HepG2 (cell line): ENCODE measurements around the gene LRRN2. TPM values are rescaled to one million over a fixed set of nuclear protein-coding genes. Genes with fewer than 3 reads are reported as not detected.

Source experiments
- ATAC-seq: fragments of 200-7000 bp; cut with Tn5 transposase; 3 replicates; pipeline ENCODE4 v1.9.1; 2020; ENCODE audit warnings: mild to moderate bottlenecking, moderate library complexity
- BruUV-seq: library from RNA; stranded (reverse); fragments of 400-500 nt; replicated peaks from 2 replicates; lab custom pipeline; 2021; lab: Mats Ljungman, UMichigan
- CTCF ChIA-PET: fragments of 300-600 bp; formaldehyde crosslinking; extraction: SDS; loops from one replicate; lab custom pipeline; 2021; ENCODE audit warnings: low total read pairs, inconsistent platforms, low intra/inter-chr PET ratio; lab: Yijun Ruan, JAX
- POLR2A ChIA-PET: fragments of 350-600 bp; sonication (Branson Sonifier 250); formaldehyde crosslinking; loops from one replicate; lab custom pipeline; 2020; ENCODE audit warnings: antibody characterized with exemption, inconsistent platforms; lab: Yijun Ruan, JAX
- DNase-seq: peaks from one replicate; pipeline ENCODE4 v3.0.0-alpha.2; 2015; ENCODE audit warnings: low spot score
- FAIRE-seq: peaks from 3 replicates; lab custom pipeline; 2011; peaks lifted over from hg19 to GRCh38; lab: Jason Lieb, UNC
- H2AFZ ChIP-seq: one replicate; pipeline ENCODE4 v1.6.1; 2011; ENCODE audit warnings: low read length, inconsistent platforms
- H3K27ac ChIP-seq: fragments of 300-600 bp; 3 replicates; pipeline ENCODE4 v1.8.0; 2011; ENCODE audit warnings: mixed run types, mild to moderate bottlenecking, mixed read lengths, low read length, inconsistent platforms; ENCODE audit not compliant: insufficient read depth; ENCODE audit errors: extremely low read length
- H3K27me3 ChIP-seq, 2 experiments: fragments of 200-600 bp in 1 of 2; 2 replicates in 1 of 2; 3 replicates in 1 of 2; pipeline versions ENCODE4 v1.6.0 to v1.8.0; 2011; ENCODE audit warnings: low read length in 2 of 2, mild to moderate bottlenecking in 2 of 2, moderate library complexity in 2 of 2, inconsistent platforms in 1 of 2; ENCODE audit not compliant: insufficient read depth in 2 of 2, control insufficient read depth in 1 of 2
- H3K36me3 ChIP-seq, 2 experiments: fragments of 200-600 bp in 1 of 2; replicated peaks in 1 of 2; 2 replicates in 1 of 2; 3 replicates in 1 of 2; pipeline versions ENCODE4 v1.5.1 to v1.8.0; 2011; ENCODE audit warnings: low read length in 2 of 2, inconsistent platforms in 1 of 2; ENCODE audit not compliant: insufficient read depth in 2 of 2, control insufficient read depth in 1 of 2
- H3K4me1 ChIP-seq: 2 replicates; pipeline ENCODE4 v1.5.1; 2012; ENCODE audit warnings: low read length, inconsistent platforms; ENCODE audit not compliant: insufficient read depth
- H3K4me2 ChIP-seq: 2 replicates; pipeline ENCODE4 v1.6.0; 2011; ENCODE audit warnings: low read depth, low read length, inconsistent platforms
- H3K4me3 ChIP-seq, 3 experiments: fragments of 200-600 bp in 1 of 3; sonication (generic), shearing (Covaris generic) in 1 of 3; replicated peaks in 1 of 3; 2 replicates each; pipeline ENCODE4 v1.5.1; 2011 to 2016; ENCODE audit warnings: low read length in 3 of 3, inconsistent platforms in 2 of 3, low read depth in 2 of 3, mild to moderate bottlenecking in 2 of 3, control low read depth in 1 of 3, mixed read lengths in 1 of 3; ENCODE audit not compliant: insufficient read depth in 1 of 3
- H3K79me2 ChIP-seq: one replicate; pipeline ENCODE4 v1.6.1; 2011; ENCODE audit warnings: low read length, inconsistent platforms; ENCODE audit not compliant: insufficient read depth
- H3K9ac ChIP-seq: 2 replicates; pipeline ENCODE4 v1.6.0; 2011; ENCODE audit warnings: mild to moderate bottlenecking, low read depth, low read length, inconsistent platforms; ENCODE audit not compliant: insufficient read depth
- H3K9me3 ChIP-seq: 2 replicates; pipeline ENCODE4 v1.5.1; 2012; ENCODE audit warnings: mild to moderate bottlenecking, low read length
- H4K20me1 ChIP-seq: 2 replicates; pipeline ENCODE4 v1.6.0; 2011; ENCODE audit warnings: inconsistent platforms, mild to moderate bottlenecking, low read length, moderate library complexity; ENCODE audit not compliant: insufficient read depth
- GZF1 ChIP-seq: sonication (generic); formaldehyde crosslinking; IDR thresholded peaks from 2 replicates; pipeline ENCODE4 v1.5.1; 2020; ENCODE audit warnings: mild to moderate bottlenecking, missing genetic modification reagents
- HNRNPH1 ChIP-seq: fragments of 200-400 bp; formaldehyde crosslinking; optimal IDR thresholded peaks from 2 replicates; pipeline ENCODE3; 2017; ENCODE audit warnings: mild to moderate bottlenecking, low read depth, low read length
- KAT8 ChIP-seq: IDR thresholded peaks from 2 replicates; pipeline ENCODE4 v1.6.1; 2016; ENCODE audit warnings: missing genetic modification reagents, missing compliant biosample characterization
- MATR3 ChIP-seq: sonication (generic); formaldehyde crosslinking; IDR thresholded peaks from 2 replicates; pipeline ENCODE4 v1.4.0; 2020; ENCODE audit warnings: missing genetic modification reagents
- MYNN ChIP-seq: sonication (generic); formaldehyde crosslinking; IDR thresholded peaks from 2 replicates; pipeline ENCODE4 v1.4.0; 2020; ENCODE audit warnings: mild to moderate bottlenecking, low read depth, missing genetic modification reagents
- RAD51 ChIP-seq: fragments of 450-650 bp; IDR thresholded peaks from 2 replicates; pipeline ENCODE4 v1.6.1; 2016; ENCODE audit warnings: borderline replicate concordance
- RBM39 ChIP-seq: fragments of 200-400 bp; formaldehyde crosslinking; IDR thresholded peaks from one replicate; pipeline ENCODE4 v1.6.1; 2018; ENCODE audit warnings: antibody characterized with exemption, mild to moderate bottlenecking, low read depth, low read length; ENCODE audit not compliant: poor library complexity, severe bottlenecking
- RORA ChIP-seq: sonication (generic); formaldehyde crosslinking; IDR thresholded peaks from 2 replicates; pipeline ENCODE4 v1.5.0; 2020; ENCODE audit warnings: mild to moderate bottlenecking, missing genetic modification reagents, moderate library complexity
- SAFB2 ChIP-seq: sonication (generic); formaldehyde crosslinking; IDR thresholded peaks from 2 replicates; pipeline ENCODE4 v1.5.1; 2020; ENCODE audit warnings: missing genetic modification reagents, low read depth, mild to moderate bottlenecking, borderline replicate concordance
- SMYD3 ChIP-seq: sonication (generic); formaldehyde crosslinking; IDR thresholded peaks from 2 replicates; pipeline ENCODE4 v1.8.1; 2023; ENCODE audit warnings: mild to moderate bottlenecking, missing genetic modification reagents
- TGIF2 ChIP-seq: IDR thresholded peaks from 2 replicates; pipeline ENCODE4 v1.6.1; 2016; ENCODE audit warnings: control low read depth, missing compliant biosample characterization
- ZFP62 ChIP-seq: sonication (generic); formaldehyde crosslinking; IDR thresholded peaks from 2 replicates; pipeline ENCODE4 v1.4.0; 2020; ENCODE audit warnings: missing genetic modification reagents
- ZNF713 ChIP-seq: sonication (generic); formaldehyde crosslinking; IDR thresholded peaks from 2 replicates; pipeline ENCODE4 v1.4.0; 2020; ENCODE audit warnings: mild to moderate bottlenecking, missing genetic modification reagents
- ZNF775 ChIP-seq: sonication (generic); formaldehyde crosslinking; IDR thresholded peaks from 2 replicates; pipeline ENCODE4 v1.4.0; 2020; ENCODE audit warnings: missing genetic modification reagents, mild to moderate bottlenecking, moderate library complexity, borderline replicate concordance
- WGBS: methylation state at CpG from one replicate; pipeline ENCODE4 v1.1.6; 2017; ENCODE audit warnings: low lambda C conversion rate; 5-methylcytosine and 5-hydroxymethylcytosine counted together
- in situ Hi-C: cut with HindIII; loops from 2 replicates; pipeline ENCODE4 v1.10.0; 2017; ENCODE audit warnings: low pct_unique_long_range_greater_than_20kb; ENCODE audit not compliant: extremely low pct_ligation_motif_present
- intact Hi-C: fragments of 100-400 bp; cut with micrococcal nuclease; formaldehyde crosslinking; loops from one replicate; pipeline ENCODE4 v1.10.0; 2022; ENCODE audit not compliant: unreplicated experiment
- polyA plus RNA-seq, 8 experiments: library from polyadenylated mRNA; depleted of rRNA in 3 of 8; stranded (reverse) in 7 of 8; unstranded in 1 of 8; fragments of >200 nt; fragmentation: Illumina TruSeq in 4 of 8; extraction: Trizol in 4 of 8; gene quantifications; 2 replicates each; pipeline versions ENCODE4 v1.2.1 to v1.2.3, GENCODE V29; 2011 to 2016; ENCODE audit warnings: low read depth in 4 of 8, missing spikeins in 1 of 8, mixed read lengths in 1 of 8; ENCODE audit not compliant: insufficient read depth in 1 of 8
- total RNA-seq, 5 experiments: library from RNA; depleted of rRNA; stranded (reverse); fragments of >200 nt; fragmentation: Illumina TruSeq; extraction: Trizol; gene quantifications; 2 replicates each; pipeline ENCODE4 v1.2.3, GENCODE V29; 2016; ENCODE audit warnings: low read depth in 1 of 5
- TF ChIP-seq, protein P1 (sequence below), 2 experiments: sonication (generic) in 1 of 2; formaldehyde crosslinking in 1 of 2; IDR thresholded peaks; 2 replicates each; pipeline versions ENCODE4 v1.4.0 to v1.6.1; 2018 to 2020; ENCODE audit warnings: missing genetic modification reagents in 2 of 2, borderline replicate concordance in 1 of 2, low read depth in 1 of 2, mild to moderate bottlenecking in 1 of 2, missing biosample characterization in 1 of 2
- TF ChIP-seq, protein P2 (sequence below): sonication (generic); formaldehyde crosslinking; IDR thresholded peaks from 2 replicates; pipeline ENCODE4 v1.4.0; 2020; ENCODE audit warnings: mild to moderate bottlenecking, missing genetic modification reagents

LRRN2 gene
- total and polyA plus RNA-seq, 2 of the 13 experiments (the other 11 are each of a cell fraction or from before 2014, with no cell fraction given) = not detected

DNA sequence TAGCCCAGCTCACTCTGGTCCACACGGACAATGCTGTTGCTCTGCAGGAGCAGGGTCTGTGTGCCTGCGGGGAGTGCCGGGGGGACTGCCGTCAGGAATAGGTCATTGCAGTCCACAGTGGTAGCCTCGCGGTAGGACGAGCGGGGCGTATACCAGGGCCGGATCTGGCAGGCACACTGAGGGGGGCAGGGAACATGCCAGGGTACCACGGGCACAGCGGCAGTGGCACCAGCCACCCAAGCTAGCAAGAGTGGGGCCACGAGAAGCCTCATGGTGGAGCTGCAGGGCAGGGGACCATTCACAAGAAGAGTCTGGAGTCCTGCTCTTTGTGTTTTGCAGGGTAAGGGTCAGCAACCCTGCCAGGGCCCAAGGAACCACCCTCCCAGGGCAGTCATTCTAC is 65.8 kb downstream of the LRRN2 start:
- Histone ChIP-seq H3K36me3 (no peaks in the 10 kb centered on the region), H3K27me3 (peaks cover 9 to 52% of the 10 kb centered on the region in 2 experiments), H4K20me1 (no peaks in the 10 kb centered on the region), H2AFZ (no peak overlapping the region), H3K9ac (no peak overlapping the region), H3K4me2 (no peak overlapping the region), H3K4me1 (peaks cover 20% of the 10 kb centered on the region), H3K27ac (no peak overlapping the region), H3K9me3 (no peaks in the 10 kb centered on the region), H3K79me2 (no peaks in the 10 kb centered on the region), H3K4me3 (no peak overlapping the region)
- no peak for TF ChIP-seq MATR3 (CRISPR knock-in tag)
- no peak for TF ChIP-seq RBM39
- TF ChIP-seq SAFB2 (CRISPR knock-in tag) = no peak
- TF ChIP-seq TGIF2 (CRISPR knock-in tag) = no peak
- TF ChIP-seq SMYD3 (CRISPR knock-in tag) = no peak
- TF ChIP-seq GZF1 (CRISPR knock-in tag) = no peak
- TF ChIP-seq, protein P1, sequence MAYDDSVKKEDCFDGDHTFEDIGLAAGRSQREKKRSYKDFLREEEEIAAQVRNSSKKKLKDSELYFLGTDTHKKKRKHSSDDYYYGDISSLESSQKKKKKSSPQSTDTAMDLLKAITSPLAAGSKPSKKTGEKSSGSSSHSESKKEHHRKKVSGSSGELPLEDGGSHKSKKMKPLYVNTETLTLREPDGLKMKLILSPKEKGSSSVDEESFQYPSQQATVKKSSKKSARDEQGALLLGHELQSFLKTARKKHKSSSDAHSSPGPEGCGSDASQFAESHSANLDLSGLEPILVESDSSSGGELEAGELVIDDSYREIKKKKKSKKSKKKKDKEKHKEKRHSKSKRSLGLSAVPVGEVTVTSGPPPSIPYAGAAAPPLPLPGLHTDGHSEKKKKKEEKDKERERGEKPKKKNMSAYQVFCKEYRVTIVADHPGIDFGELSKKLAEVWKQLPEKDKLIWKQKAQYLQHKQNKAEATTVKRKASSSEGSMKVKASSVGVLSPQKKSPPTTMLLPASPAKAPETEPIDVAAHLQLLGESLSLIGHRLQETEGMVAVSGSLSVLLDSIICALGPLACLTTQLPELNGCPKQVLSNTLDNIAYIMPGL (CRISPR knock-in tag; IDR thresholded peaks at IDR 0.05; ENCODE audit: borderline replicate concordance in 1 of 2, low read depth in 1 of 2) = no peak
- no peak for TF ChIP-seq MYNN (CRISPR knock-in tag)
- TF ChIP-seq ZFP62 (CRISPR knock-in tag) = no peak
- no peak for TF ChIP-seq ZNF775 (CRISPR knock-in tag)
- TF ChIP-seq RAD51 = no peak
- TF ChIP-seq RORA (CRISPR knock-in tag) = no peak
- TF ChIP-seq, protein P2, sequence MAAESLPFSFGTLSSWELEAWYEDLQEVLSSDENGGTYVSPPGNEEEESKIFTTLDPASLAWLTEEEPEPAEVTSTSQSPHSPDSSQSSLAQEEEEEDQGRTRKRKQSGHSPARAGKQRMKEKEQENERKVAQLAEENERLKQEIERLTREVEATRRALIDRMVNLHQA = no peak
- no peak for TF ChIP-seq KAT8 (CRISPR knock-in tag)
- TF ChIP-seq ZNF713 (CRISPR knock-in tag) = no peak
- TF ChIP-seq HNRNPH1 = no peak
- ChIA-PET POLR2A (no interaction called here), CTCF (no interaction called here)
- intact Hi-C loops = no loop called here
- no peak for DNase-seq
- no peak for ATAC-seq
- no TSS peak for BruUV-seq
- in situ Hi-C loops = no loop called here
- 93% methylated on average over 3 of the region's 13 CpGs for WGBS
- FAIRE-seq = no peak
